RKO (cell line): ENCODE results near the gene RGS3.

ENCODE experiments used
- DNase-seq: peaks from one replicate; pipeline ENCODE4 v3.0.0-alpha.2; 2016; ENCODE audit warnings: low spot score

Gene RGS3

DNA sequence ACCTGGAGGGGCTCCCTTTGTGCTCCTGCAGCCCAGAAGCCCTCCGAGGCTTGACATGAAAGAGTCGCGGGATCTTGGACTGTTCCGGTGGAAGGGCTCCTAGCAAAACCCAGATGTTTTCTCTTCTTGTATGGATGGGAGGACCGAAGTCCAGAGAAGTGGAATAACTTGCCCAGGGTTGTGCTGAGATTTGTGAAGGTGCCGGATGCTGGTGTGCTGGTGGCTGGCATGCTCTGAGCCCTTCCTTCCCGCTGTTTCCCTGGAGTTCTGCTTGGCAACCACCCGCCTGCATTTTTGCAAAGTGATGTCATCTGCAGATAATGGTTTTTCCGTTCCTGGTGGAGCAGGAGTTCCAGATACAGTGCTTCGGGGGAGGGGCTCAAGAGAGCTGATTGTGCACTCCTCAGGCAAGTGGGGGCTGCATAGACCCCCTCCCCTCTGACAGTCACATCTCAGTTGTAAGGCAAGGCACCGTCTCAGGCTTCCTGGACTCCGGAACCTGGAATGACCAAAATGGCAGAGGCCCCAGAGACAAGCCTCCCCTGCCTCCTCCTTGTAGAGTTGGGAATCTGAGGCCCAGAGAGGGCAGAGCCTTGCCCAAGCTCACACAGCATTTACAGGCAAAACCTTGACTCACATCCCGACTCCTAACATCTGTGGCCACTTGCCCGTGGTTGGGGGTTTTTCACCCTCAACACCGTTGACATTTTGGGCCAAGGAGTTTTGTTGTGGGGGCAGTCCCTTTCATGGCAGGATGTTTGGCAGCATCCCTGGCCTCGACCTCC is 157.0 kb downstream of the RGS3 start:
- peak; percentile 61 for DNase-seq

GRCh38 chr9:113621309-113621791 is 157.8 kb downstream of the RGS3 start:
- DNase-seq: no peak

- no peak for DNase-seq
These were observed 158.5 kb downstream of the RGS3 start for GRCh38 chr9:113621980-113622379.

DNA sequence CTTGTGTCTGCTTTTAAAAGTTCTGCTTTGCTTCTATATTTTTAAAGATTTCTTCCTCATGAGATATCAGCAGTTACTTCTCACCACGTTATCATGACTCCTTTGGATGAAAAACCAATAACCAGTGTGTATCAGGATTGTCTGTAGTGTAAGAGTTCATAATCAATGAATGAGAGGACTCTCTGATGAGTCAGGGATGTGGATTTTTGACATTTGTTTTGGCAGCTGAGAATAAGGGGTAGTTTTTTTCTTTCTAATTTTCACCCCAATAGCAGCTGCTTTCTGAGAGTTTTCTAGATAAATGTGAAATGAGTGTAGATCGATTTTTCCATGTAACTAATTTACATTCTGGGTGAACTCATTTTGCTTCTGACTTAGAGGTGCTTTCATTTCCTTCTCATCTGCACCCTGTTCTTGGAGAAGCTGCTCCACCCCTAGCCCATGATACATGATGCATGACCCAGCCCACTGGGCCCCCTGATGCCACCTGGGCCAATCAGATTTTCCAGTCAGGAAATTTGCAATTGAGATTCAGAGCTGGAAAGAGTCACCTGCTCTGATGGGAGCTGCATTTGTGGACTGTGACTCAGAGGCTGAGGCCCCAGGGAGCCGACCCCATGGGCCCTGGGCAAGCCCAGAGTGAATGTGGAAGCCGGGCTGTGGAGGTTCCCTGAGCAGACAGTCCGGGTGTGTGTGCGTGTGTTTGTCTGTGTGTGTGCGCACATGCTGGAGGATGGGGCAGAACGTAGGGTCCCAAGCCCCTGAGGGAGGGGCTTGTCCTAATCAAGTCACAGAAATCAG is 159.3 kb downstream of the RGS3 start:
- peak; percentile 33 for DNase-seq

GRCh38 chr9:113623851-113624485 is 160.4 kb downstream of the RGS3 start:
- DNase-seq: no peak

DNA sequence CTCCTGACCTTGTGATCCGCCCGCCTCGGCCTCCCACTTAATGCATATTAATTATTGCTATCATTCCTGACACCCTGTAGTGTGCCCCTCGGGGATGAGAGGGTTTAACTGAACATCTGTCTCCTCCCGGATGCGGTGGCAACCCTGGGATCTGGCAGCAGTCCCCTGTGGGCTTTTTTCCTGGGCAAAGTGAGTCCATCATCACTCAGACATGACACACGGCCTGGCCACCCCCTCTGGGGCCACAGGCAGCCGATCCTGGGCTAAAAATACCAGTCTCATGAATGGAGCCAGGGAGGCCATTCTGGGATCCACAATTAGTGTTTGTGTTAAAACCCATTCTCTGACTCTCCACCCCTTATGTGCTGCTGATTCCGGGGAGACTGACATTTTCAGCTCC is 161.2 kb downstream of the RGS3 start:
- peak; percentile 32 for DNase-seq

DNA sequence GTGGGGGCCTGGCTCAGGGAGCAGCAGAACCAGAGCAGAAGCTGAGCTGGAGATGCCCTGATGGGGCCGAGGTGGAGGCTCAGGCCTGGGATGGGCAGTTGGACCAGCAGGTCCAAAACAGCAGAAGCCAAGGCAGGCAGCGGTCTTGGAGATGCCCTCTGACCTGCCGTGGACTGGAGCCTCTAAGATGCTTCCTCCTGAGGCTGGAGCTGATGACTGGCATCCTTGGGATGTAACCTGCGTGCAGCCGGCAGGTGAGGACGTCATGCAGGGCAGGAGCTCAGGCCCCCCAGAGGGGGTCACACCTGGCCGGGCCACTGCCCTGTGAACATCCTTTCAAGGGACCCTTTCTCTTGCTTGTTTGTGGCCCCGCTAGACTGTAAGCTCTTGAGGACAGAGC is 162.0 kb downstream of the RGS3 start:
- DNase-seq: no peak

- no peak for DNase-seq
These were observed 163.4 kb downstream of the RGS3 start for GRCh38 chr9:113626735-113627495.

DNA sequence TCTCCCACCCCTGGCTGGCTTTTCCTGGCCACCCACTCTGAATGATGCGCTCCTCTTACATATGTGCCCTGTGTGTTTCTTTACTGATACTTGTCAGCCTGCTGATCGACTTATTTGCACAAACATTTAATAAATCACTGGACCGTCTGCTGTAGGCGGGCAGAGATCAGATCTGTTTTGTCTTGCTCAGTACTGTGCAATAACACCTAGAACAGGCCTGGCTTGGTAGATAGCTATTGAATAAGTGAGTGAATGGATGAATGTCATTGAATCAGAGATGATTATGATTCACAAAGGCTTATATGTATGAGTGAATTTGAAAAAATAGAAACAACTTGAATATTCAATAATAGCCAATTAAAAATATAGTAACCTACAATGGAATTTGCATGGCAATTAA is 165.1 kb downstream of the RGS3 start:
- DNase-seq: no peak

- DNase-seq: no peak
These were observed 167.0 kb downstream of the RGS3 start for GRCh38 chr9:113630386-113631136.

- no peak for DNase-seq
These were observed 167.7 kb downstream of the RGS3 start for GRCh38 chr9:113631137-113631765.

DNA sequence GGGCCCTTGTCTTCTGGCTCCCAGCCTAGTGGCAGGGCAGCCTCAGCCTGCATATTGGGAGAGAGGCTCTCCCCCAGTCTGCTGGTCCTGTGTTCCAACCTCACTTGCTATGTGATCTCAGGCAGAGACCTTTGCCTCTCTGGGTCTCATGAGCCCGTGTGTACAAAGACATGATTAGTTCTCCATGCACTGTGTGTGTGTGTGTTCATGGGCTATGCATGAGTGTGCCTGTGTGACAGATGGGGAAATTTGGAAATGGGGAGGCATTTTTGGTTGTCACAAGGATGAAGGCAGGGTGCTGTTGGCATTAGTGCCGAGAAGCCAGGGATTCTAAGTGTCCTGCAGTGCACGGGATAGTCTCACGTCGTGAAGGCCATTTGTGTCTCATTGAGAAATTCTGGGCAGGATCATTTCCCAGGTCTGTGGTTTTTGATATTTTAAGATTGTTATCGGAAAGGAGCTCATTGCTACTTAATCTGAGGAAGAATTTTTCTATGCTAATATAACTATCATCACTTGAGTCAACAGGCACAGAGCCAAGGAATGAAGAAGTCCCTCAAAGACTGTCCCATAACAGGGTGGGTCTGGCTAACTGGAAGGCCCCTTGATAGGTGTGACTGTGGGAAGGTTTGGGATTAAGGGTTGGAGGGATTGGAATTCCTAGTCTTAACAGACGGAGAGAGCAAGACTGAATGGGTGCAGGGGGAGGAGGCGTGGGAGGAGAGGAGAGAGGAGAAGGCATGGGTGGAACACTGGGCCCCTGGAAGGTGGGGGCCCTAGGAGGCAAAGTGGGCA is 168.5 kb downstream of the RGS3 start:
- no peak for DNase-seq

DNA sequence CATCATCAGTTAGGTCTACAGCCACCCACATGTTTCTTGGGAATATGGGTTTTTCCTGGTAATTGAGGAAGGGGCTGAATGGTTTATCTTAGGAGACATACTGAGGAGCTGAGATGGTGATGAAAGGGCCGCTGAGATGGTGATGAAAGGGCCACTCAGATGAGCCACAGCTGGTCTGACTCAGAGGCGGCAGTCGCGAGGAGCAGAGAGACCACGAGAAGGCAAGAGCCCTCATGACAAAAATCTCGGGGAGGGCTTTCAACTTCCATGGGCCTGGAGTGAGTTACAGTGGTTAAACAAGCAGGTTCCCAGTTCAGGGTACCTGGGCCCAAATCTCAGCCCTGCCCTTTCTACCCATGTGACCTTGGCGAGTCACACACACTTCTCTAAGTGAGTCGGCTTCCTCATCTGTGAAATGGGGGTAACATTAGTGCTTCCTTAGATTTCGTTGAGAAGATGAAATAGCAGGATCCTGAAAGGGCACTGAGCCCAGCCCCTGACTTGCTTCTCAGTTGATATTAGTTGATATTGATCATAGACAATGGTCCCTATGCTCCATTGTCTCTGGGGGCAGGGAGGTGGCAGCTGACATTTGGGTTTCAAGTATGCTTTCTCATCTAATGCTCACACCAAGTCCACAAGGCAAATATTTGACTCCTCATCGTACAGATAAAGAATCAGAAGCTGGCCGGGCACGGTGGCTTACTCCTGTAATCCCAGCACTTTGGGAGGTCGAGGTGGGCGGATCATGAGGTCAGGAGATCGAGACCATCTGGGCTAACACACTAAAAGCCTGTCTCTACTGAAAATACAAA is 169.5 kb downstream of the RGS3 start:
- DNase-seq: no peak

DNA sequence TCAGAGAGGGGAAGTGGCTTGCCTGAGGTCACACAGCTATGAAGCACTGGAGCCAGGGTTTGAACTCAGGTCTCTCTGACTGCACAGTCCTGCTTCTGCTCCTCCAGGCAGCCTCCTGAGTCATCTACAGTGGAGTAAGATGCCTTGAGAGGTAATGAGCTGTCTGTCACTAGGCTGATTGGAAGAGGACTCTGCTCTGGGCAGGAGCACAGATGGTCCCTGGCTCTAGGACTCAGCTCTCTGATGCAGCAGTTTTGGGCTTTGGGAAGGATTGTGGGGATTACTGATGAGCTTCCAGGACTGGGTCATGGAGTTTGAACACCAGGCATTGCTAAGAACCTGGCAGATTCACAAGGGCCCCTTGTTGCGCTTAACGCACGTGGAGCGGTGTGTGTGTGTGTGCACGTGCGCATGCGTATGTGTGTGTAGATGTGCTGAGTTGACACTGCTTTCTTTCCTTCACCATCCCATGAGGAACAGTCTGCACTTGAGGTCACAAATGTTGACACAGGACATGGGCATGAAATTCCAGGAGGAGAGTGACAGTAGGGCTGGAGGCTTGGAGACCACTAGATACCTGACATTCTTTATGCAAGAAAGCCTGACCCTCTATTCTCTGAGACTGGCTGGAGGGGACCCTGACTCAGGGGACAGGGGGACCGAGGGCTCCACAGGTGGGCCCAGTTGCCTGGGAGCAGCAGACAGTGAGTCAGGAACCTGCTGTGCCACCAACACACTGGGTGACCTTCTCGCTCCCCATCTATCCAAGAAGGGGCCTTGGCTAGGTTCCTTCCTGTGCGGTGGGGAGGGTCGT is 170.5 kb downstream of the RGS3 start:
- no peak for DNase-seq

GRCh38 chr9:113634596-113635515 is 171.3 kb downstream of the RGS3 start:
- no peak for DNase-seq

DNA sequence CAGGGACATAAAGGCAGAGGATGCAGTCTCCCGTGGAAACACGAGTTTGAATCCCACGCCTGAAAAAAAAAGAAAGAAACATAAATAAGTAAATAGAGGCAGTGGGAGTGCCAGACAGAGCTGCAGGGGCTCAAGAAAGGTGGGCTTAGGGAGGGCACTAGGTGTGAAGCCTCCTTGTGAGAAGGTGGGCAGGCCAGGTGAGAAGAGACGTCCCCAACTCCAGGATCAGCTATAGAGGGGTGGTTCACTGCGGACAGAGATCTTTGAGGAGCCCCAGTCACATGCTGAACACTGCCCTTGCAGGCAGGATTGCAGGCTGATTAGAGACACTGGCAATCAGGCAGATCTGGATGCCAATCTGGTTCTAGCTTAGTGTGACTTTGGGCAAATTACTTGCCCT is 172.1 kb downstream of the RGS3 start:
- no peak for DNase-seq

- DNase-seq: no peak
These were observed 172.6 kb downstream of the RGS3 start for GRCh38 chr9:113636165-113636564.
